Measurements from ENCODE around the gene C3orf70. TPM values are rescaled to one million over a fixed set of nuclear protein-coding genes. Genes with fewer than 3 reads are reported as not detected.

C3orf70 gene
- total and polyA plus RNA-seq, 2 of the 8 experiments (the other 6 are each of a cell fraction or from before 2014, with no cell fraction given) = 1.7 to 2.0 TPM

GRCh38 chr3:185087419-185087818 is 65.4 kb downstream of the C3orf70 start (continued):
- TF ChIP-seq CHD7 (IDR thresholded peaks at IDR 0.05; ENCODE audit: insufficient replicate concordance, low read length) = no peak
